Ecto neural progenitor cell (in vitro differentiated cells): ENCODE results near the gene PCDHA9.
"Not testable (repeated sequence)": the region's sequence is repeated elsewhere in the genome, so short reads cannot be mapped to it uniquely, and the experiment has no call there.

ENCODE experiments used
- DNase-seq: peaks from one replicate; pipeline ENCODE4 v3.0.0-alpha.2; 2018; ENCODE audit warnings: low spot score

PCDHA9 gene

DNA sequence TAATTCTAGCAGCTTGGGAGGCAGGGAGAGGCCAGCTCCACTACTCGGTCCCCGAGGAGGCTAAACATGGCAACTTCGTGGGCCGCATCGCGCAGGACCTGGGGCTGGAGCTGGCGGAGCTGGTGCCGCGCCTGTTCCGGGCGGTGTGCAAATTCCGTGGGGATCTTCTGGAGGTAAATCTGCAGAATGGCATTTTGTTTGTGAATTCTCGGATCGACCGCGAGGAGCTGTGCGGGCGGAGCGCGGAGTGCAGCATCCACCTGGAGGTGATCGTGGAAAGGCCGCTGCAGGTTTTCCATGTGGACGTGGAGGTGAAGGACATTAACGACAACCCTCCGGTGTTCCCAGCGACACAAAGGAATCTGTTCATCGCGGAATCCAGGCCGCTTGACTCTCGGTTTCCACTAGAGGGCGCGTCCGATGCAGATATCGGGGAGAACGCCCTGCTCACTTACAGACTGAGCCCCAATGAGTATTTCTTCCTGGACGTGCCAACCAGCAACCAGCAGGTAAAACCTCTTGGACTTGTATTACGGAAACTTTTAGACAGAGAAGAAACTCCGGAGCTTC lies 13.7 kb upstream of the PCDHA9 start:
- not testable (repeated sequence) for DNase-seq

DNA sequence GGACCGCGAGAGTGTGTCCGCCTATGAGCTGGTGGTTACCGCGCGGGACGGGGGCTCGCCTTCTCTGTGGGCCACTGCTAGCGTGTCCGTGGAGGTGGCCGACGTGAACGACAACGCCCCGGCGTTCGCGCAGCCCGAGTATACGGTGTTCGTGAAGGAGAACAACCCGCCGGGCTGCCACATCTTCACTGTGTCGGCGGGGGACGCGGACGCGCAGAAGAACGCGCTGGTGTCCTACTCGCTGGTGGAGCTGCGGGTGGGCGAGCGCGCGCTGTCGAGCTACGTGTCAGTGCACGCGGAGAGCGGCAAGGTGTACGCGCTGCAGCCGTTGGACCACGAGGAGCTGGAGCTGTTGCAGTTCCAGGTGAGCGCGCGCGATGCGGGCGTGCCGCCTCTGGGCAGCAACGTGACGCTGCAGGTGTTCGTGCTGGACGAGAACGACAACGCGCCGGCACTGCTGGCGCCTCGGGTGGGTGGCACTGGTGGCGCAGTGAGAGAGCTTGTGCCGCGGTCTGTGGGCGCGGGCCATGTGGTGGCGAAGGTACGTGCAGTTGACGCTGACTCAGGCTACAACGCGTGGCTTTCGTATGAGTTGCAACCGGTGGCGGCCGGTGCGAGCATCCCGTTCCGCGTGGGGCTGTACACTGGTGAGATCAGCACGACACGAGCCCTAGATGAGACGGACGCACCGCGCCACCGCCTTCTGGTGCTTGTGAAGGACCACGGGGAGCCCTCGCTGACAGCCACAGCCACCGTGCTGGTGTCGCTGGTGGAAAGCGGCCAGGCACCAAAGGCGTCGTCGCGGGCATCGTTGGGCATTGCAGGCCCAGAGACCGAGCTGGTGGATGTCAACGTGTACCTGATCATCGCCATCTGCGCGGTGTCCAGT lies 12.3 kb upstream of the PCDHA9 start:
- no peak for DNase-seq

DNA sequence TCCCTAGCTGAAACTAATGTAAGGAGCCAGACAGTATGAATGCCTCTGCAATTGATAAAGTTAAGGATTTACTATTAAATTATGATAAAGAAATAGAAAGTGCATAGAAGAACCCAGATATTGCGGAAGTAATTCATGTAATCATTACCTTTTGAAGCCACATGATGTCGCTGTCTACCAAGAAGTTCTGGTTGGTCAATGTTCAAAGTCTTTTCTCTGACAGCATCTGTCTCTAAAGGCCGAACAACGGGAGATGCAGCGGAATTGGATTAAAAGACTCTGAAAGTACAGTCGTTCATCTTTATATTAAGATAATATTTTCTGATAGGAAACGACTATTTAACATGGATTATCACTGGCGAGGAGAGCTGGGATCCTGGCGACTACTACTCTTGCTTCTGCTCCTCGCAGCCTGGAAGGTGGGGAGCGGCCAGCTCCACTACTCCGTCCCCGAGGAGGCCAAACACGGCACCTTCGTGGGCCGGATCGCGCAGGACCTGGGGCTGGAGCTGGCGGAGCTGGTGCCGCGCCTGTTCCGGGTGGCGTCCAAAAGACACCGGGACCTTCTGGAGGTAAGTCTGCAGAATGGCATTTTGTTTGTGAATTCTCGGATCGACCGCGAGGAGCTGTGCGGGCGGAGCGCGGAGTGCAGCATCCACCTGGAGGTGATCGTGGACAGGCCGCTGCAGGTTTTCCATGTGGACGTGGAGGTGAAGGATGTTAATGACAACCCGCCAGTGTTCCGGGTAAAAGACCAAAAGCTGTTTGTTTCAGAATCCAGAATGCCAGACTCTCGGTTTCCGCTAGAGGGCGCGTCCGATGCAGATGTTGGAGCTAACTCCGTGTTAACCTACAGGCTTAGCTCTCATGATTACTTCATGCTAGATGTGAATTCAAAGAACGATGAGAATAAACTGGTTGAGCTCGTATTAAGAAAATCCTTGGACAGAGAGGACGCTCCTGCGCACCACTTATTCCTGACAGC lies 6.9 kb upstream of the PCDHA9 start, which contains the start of gene PCDHA8:
Gene PCDHA8 (plus strand): TSS at position 210 of the 985 bp plus-strand sequence. CDS start 135 bp downstream, at position 345.
- no peak for DNase-seq

DNA sequence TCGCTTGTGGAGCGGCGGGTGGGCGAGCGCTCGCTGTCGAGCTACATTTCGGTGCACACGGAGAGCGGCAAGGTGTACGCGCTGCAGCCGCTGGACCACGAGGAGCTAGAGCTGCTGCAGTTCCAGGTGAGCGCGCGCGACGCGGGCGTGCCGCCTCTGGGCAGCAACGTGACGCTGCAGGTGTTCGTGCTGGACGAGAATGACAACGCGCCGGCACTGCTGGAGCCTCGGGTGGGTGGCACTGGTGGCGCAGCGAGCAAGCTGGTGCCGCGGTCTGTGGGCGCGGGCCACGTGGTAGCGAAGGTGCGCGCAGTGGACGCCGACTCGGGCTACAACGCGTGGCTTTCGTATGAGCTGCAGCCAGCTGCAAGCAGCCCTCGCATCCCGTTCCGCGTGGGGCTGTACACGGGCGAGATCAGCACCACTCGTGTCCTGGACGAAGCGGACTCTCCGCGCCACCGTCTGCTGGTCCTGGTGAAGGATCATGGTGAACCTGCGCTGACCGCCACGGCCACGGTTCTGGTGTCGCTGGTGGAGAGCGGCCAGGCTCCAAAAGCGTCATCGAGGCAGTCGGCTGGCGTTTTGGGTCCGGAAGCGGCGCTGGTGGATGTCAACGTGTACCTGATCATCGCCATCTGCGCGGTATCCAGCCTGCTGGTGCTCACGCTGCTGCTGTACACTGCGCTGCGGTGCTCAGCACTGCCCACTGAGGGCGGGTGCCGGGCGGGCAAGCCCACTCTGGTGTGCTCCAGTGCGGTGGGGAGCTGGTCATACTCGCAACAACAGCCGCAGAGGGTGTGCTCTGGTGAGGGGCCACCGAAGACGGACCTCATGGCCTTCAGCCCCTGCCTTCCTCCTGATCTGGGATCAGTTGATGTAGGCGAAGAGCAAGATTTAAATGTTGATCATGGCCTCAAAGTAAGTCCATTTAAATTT lies 5.1 kb upstream of the PCDHA9 start:
- DNase-seq: no peak

DNA sequence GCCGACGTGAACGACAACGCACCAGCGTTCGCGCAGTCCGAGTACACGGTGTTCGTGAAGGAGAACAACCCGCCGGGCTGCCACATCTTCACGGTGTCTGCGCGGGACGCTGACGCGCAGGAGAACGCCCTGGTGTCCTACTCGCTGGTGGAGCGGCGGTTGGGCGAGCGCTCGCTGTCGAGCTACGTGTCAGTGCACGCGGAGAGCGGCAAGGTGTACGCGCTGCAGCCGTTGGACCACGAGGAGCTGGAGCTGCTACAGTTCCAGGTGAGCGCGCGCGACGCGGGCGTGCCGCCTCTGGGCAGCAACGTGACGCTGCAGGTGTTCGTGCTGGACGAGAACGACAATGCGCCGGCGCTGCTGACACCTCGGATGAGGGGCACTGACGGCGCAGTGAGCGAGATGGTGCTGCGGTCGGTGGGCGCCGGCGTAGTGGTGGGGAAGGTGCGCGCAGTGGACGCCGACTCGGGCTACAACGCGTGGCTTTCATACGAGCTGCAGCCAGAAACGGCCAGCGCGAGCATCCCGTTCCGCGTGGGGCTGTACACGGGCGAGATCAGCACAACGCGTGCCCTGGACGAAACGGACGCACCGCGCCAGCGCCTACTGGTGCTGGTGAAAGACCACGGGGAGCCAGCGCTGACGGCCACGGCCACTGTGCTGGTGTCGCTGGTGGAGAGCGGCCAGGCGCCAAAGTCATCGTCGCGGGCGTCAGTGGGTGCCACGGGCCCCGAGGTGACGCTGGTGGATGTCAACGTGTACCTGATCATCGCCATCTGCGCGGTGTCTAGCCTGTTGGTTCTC lies 1.9 kb downstream of the PCDHA9 start:
- DNase-seq: not testable (repeated sequence)

DNA sequence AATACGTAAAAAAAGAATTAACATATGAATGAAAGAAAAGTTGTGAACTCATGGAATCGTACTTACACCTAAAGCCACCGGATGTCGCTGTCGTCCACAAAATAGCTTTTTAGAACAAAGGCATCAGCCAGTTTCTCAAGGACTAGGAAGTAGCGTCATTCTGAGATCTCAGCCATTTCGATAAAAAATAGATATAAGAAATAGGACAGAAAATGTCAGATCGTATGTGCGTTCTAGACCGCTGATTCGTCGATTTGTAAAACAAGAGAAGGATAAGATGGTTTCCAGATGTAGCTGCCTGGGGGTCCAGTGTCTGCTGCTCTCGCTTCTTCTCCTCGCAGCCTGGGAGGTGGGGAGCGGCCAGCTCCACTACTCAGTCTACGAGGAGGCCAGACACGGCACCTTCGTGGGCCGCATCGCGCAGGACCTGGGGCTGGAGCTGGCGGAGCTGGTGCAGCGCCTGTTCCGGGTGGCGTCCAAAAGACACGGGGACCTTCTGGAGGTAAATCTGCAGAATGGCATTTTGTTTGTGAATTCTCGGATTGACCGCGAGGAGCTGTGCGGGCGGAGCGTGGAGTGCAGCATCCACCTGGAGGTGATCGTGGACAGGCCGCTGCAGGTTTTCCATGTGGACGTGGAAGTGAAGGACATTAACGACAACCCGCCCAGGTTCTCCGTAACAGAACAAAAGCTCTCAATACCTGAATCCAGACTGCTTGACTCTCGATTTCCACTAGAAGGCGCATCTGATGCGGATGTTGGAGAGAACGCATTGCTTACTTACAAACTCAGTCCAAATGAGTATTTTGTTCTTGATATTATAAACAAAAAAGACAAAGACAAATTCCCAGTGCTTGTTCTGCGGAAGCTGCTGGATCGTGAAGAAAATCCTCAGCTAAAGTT lies 7.8 kb downstream of the PCDHA9 start, which contains the start of gene PCDHA10:
Gene PCDHA10 (plus strand): TSS at position 126 of the 903 bp plus-strand sequence. CDS start 152 bp downstream, at position 278.
- DNase-seq: no peak

DNA sequence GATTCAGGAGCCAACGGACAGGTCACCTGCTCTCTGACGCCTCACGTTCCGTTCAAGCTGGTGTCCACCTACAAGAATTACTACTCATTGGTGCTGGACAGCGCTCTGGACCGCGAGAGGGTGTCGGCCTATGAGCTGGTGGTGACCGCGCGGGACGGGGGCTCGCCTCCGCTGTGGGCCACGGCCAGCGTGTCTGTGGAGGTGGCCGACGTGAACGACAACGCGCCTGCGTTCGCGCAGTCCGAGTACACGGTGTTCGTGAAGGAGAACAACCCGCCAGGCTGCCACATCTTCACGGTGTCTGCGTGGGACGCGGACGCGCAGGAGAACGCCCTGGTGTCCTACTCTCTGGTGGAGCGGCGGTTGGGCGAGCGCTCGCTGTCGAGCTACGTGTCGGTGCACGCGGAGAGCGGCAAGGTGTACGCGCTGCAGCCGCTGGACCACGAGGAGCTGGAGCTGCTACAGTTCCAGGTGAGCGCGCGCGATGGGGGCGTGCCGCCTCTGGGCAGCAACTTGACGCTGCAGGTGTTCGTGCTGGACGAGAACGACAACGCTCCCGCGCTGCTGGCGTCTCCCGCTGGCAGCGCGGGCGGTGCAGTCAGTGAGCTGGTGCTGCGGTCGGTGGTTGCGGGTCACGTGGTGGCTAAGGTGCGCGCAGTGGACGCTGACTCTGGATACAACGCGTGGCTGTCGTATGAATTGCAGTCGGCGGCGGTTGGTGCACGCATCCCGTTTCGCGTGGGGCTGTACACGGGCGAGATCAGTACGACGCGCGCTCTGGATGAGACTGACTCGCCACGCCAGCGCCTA lies 9.2 kb downstream of the PCDHA9 start:
- no peak for DNase-seq

DNA sequence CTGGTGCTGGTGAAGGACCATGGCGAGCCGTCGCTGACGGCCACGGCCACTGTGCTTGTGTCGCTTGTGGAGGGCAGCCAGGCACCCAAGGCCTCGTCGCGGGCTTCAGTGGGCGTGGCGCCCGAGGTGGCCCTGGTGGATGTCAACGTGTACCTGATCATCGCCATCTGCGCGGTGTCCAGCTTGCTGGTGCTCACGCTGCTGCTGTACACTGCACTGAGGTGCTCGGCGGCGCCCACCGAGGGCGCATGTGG lies 9.7 kb downstream of the PCDHA9 start:
- DNase-seq: no peak

DNA sequence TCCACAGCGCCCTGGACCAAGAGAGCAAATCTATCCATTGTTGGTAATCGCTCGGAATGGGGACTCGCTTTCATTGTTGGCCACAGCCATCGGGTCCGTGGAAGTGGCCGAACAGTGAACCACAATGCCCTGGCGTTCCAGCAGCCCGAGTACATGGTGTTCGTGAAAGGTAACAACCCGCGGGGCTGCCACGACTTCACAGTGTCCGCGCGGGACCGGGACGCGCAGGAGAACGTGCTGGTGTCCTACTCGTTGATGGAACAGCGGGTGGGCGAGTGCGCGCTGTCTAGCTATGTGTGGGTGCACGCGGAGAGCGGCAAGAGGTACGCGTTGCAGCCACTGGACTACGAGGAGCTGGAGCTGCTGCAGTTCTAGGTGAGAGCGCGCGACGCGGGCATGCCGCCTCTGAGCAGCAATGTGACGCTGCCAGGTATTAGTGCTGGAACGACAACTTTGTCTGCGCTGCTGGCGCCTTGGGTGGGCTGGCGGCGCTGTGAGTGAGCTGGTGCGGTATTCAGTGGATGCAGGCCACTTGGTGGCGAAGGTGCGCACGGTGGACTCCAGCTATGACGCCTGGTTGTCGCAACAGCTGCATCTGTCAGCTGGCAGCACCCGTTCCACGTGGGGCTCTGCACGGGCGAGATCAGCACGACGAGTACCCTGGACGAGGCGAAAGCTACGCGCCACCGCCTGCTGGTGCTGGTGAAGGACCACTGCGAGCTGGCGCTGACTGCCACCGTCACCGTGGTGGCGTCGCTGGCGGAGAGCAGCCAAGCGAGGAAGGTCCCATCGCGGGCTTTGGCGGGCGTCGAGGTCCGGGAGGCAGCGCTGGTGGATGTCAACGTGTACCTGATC lies 14.5 kb downstream of the PCDHA9 start:
- DNase-seq: no peak

DNA sequence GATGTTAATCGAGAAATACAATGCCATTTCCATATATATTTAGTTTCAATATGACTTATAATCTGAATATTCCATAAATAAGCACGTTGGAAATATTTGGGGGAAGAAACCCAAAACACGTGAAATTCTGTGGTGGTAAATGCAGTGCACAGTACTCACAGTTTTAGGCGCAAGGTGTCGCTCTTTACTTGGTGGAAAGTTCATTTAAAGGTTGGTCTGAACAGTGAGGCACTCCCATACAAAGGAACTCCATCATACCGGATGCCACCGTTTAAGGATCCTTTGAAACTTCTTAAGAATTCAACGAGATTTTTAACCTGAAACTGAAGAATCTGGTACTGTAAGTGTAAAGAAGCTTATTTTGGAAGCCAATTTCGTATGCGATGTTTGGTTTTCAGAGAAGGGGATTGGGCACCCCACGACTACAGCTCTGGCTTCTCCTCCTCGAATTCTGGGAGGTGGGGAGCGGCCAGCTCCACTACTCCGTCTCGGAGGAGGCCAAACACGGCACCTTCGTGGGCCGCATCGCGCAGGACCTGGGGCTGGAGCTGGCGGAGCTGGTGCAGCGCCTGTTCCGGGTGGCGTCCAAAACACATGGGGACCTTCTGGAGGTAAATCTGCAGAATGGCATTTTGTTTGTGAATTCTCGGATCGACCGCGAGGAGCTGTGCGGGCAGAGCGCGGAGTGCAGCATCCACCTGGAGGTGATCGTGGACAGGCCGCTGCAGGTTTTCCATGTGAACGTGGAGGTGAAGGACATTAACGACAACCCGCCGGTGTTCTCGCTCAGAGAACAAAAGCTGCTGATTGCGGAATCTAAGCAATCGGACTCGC lies 20.8 kb downstream of the PCDHA9 start, which contains the start of gene PCDHA11:
Gene PCDHA11 (plus strand): TSS at position 237 of the 834 bp plus-strand sequence. CDS start 147 bp downstream, at position 384.
- DNase-seq: peak; percentile 44

DNA sequence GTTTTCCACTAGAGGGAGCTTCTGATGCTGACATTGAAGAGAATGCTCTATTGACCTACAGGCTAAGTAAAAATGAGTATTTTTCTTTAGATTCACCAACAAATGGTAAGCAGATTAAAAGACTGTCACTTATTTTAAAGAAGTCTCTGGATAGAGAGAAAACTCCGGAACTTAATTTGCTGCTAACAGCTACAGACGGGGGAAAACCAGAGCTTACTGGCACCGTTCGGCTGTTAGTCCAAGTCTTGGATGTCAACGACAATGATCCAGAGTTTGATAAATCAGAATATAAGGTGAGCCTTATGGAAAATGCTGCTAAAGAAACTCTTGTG lies 21.3 kb downstream of the PCDHA9 start:
- no peak for DNase-seq

DNA sequence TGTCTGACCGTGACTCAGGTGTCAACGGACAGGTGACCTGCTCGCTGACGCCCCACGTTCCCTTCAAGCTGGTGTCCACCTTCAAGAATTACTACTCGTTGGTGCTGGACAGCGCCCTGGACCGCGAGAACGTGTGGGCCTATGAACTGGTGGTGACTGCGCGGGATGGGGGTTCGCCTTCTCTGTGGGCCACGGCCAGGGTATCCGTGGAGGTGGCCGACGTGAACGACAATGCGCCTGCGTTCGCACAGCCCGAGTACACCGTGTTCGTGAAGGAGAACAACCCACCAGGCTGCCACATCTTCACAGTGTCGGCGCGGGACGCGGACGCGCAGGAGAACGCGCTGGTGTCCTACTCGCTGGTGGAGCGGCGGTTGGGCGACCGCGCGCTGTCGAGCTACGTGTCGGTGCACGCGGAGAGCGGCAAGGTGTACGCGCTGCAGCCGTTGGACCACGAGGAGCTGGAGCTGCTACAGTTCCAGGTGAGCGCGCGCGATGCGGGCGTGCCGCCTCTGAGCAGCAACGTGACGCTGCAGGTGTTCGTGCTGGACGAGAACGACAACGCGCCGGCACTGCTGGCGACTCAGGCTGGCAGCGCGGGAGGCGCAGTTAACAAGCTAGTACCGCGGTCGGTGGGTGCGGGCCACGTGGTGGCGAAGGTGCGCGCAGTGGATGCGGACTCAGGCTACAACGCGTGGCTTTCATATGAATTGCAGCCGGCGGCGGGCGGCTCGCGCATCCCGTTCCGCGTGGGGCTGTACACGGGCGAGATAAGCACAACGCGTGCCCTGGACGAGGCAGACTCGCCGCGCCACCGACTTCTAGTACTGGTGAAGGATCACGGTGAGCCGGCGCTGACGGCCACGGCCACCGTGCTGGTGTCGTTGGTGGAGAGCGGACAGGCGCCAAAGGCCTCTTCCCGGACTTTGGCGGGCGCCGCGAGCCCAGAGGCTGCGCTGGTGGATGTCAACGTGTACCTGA lies 22.3 kb downstream of the PCDHA9 start:
- no peak for DNase-seq

DNA sequence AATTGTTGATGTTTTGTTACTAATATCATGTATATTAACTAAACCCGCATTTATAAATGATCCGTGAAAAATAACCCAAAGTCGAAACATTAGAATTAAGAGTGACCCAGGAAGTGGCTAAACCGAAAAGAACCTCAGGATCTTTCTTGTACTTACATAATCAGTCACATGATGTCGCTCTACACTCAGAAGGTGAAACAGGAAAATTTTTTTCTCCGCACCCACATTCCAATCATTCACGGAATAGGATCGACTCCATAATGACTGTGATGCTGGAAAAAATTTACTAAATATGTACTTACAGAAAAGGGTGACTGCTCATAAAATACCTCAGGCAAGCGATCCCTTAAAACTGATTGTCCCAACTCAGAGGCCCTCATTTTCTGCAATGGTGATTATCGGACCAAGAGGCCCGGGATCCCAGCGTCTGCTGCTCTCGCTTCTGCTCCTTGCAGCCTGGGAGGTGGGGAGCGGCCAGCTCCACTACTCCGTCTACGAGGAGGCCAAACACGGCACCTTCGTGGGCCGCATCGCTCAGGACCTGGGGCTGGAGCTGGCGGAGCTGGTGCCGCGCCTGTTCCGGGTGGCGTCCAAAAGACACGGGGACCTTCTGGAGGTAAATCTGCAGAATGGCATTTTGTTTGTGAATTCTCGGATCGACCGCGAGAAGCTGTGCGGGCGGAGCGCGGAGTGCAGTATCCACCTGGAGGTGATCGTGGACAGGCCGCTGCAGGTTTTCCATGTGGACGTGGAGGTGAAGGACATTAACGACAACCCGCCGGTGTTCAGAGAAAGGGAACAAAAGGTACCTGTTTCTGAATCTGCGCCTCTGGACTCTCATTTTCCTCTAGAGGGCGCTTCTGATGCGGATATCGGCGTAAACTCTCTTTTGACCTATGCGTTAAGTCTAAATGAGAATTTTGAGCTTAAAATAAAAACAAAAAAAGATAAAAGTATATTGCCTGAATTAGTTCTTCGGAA lies 27.2 kb downstream of the PCDHA9 start, which contains the start of gene PCDHA12:
Gene PCDHA12 (plus strand): TSS at position 224 of the 981 bp plus-strand sequence. CDS start 165 bp downstream, at position 389.
- peak; percentile 61 for DNase-seq
